HCT116 (cell line): Measurements from ENCODE around the gene SLC28A2. TPM values are rescaled to one million over a fixed set of nuclear protein-coding genes. Genes with fewer than 3 reads are reported as not detected.

ENCODE experiments used
- ATAC-seq: fragments of 200-7000 bp; cut with Tn5 transposase; 2 replicates; pipeline ENCODE4 v1.9.1; 2020; ENCODE audit warnings: mild to moderate bottlenecking, moderate library complexity
- BruUV-seq: library from RNA; stranded (reverse); fragments of 400-500 nt; replicated peaks from 2 replicates; lab custom pipeline; 2021; lab: Mats Ljungman, UMichigan
- CTCF ChIA-PET: fragments of 300-600 bp; sonication (Branson Sonifier 250); formaldehyde crosslinking; loops from one replicate; lab custom pipeline; 2021; ENCODE audit warnings: antibody characterized with exemption; lab: Charles Lee
- POLR2A ChIA-PET: fragments of 300-600, 350-600 bp; sonication (Branson Sonifier 250); formaldehyde crosslinking; loops from one replicate; lab custom pipeline; 2021; ENCODE audit warnings: antibody characterized with exemption; lab: Charles Lee
- RAD21 ChIA-PET, 2 experiments: fragments of 300-600 bp; sonication (Branson Sonifier 250); formaldehyde crosslinking; loops; one replicate each; lab custom pipeline; 2023; ENCODE audit warnings: low total read pairs in 2 of 2; ENCODE audit not compliant: uncharacterized antibody in 2 of 2, unreplicated experiment in 2 of 2, low non-redundant PET in 1 of 2; lab: Charles Lee
- DNase-seq: peaks from one replicate; pipeline ENCODE4 v3.0.0-alpha.2; 2010; ENCODE audit warnings: low read depth, low spot score
- H2AFZ ChIP-seq: fragments of 200-600 bp; shearing (Covaris generic), sonication (generic); 2 replicates; pipeline ENCODE4 v1.6.1; 2017; ENCODE audit warnings: low read depth, mixed run types, mixed read lengths, antibody characterized with exemption, low read length; ENCODE audit not compliant: poor library complexity, severe bottlenecking
- H3K27ac ChIP-seq: 2 replicates; pipeline ENCODE4 v1.5.1; 2012; ENCODE audit warnings: low read depth, low read length
- H3K27me3 ChIP-seq: fragments of 200-600 bp; sonication (generic); 2 replicates; pipeline ENCODE4 v1.6.1; 2016; ENCODE audit warnings: mixed run types, low read length, mixed read lengths; ENCODE audit not compliant: insufficient read depth
- H3K36me3 ChIP-seq, 2 experiments: fragments of 200-500 bp in 1 of 2; fragments of 200-600 bp in 1 of 2; sonication (Bioruptor generic) in 1 of 2; sonication (generic) in 1 of 2; 2 replicates each; pipeline versions ENCODE4 v1.5.1 to v1.6.1; 2014 to 2016; ENCODE audit warnings: low read length in 2 of 2, inconsistent platforms in 1 of 2, mixed read lengths in 1 of 2, mixed run types in 1 of 2; ENCODE audit not compliant: insufficient read depth in 2 of 2, control insufficient read depth in 1 of 2
- H3K4me1 ChIP-seq, 2 experiments: fragments of 200-600 bp in 1 of 2; sonication (generic) in 1 of 2; 2 replicates each; pipeline versions ENCODE4 v1.5.1 to v1.6.1; 2012 to 2017; ENCODE audit warnings: low read length in 2 of 2, inconsistent platforms in 1 of 2, mild to moderate bottlenecking in 1 of 2, mixed read lengths in 1 of 2, mixed run types in 1 of 2, moderate library complexity in 1 of 2; ENCODE audit not compliant: insufficient read depth in 2 of 2, control insufficient read depth in 1 of 2
- H3K4me2 ChIP-seq: fragments of 200-600 bp; sonication (generic); 2 replicates; pipeline ENCODE4 v1.6.1; 2017; ENCODE audit warnings: mixed run types, low read length, mixed read lengths
- H3K4me3 ChIP-seq, 2 experiments: fragments of 200-600 bp in 1 of 2; sonication (generic) in 1 of 2; replicated peaks in 1 of 2; 2 replicates each; pipeline ENCODE4 v1.5.1; 2011 to 2016; ENCODE audit warnings: low read length in 2 of 2, control low read depth in 1 of 2, low read depth in 1 of 2, mild to moderate bottlenecking in 1 of 2, mixed read lengths in 1 of 2, mixed run types in 1 of 2
- H3K79me2 ChIP-seq: fragments of 200-600 bp; sonication (generic); 2 replicates; pipeline ENCODE4 v1.6.1; 2017; ENCODE audit warnings: mild to moderate bottlenecking, mixed run types, low read length, moderate library complexity, mixed read lengths; ENCODE audit not compliant: insufficient read depth
- H3K9ac ChIP-seq: fragments of 200-600 bp; sonication (generic); 2 replicates; pipeline ENCODE4 v1.6.1; 2016; ENCODE audit warnings: low read length, mixed read lengths
- H3K9me2 ChIP-seq: fragments of 200-600 bp; sonication (generic), shearing (Covaris generic); 2 replicates; pipeline ENCODE4 v1.6.1; 2017; ENCODE audit warnings: mixed run types, mild to moderate bottlenecking, moderate library complexity; ENCODE audit not compliant: insufficient read depth
- H3K9me3 ChIP-seq, 2 experiments: fragments of 200-500 bp in 1 of 2; fragments of 200-600 bp in 1 of 2; sonication (Bioruptor generic) in 1 of 2; sonication (generic) in 1 of 2; 2 replicates each; pipeline ENCODE4 v1.6.1; 2014 to 2017; ENCODE audit warnings: low read length in 2 of 2, mixed read lengths in 2 of 2, inconsistent platforms in 1 of 2, low read depth in 1 of 2, mild to moderate bottlenecking in 1 of 2, mixed run types in 1 of 2, moderate library complexity in 1 of 2; ENCODE audit not compliant: control insufficient read depth in 1 of 2, insufficient read depth in 1 of 2
- H4K20me1 ChIP-seq: fragments of 200-600 bp; sonication (generic), shearing (Covaris generic); 2 replicates; pipeline ENCODE4 v1.6.1; 2017; ENCODE audit warnings: mixed run types, mild to moderate bottlenecking, moderate library complexity; ENCODE audit not compliant: insufficient read depth
- JUND ChIP-seq: IDR thresholded peaks from 2 replicates; pipeline ENCODE4 v1.6.1; 2012
- RAD21 ChIP-seq: IDR thresholded peaks from 2 replicates; pipeline ENCODE4 v1.6.1; 2012; ENCODE audit warnings: low read depth, mild to moderate bottlenecking
- SP1 ChIP-seq: IDR thresholded peaks from 2 replicates; pipeline ENCODE4 v1.6.1; 2012; ENCODE audit warnings: low read depth
- SRF ChIP-seq: IDR thresholded peaks from 2 replicates; pipeline ENCODE4 v1.6.1; 2012; ENCODE audit warnings: low read depth
- intact Hi-C: fragments of 100-400 bp; cut with micrococcal nuclease; formaldehyde crosslinking; loops from 2 replicates; pipeline ENCODE4 v1.10.0; 2022
- total RNA-seq: library from RNA; stranded (reverse); gene quantifications from one replicate; pipeline ENCODE4 v1.2.1, GENCODE V29; 2021; ENCODE audit not compliant: unreplicated experiment
- TF ChIP-seq, protein P1 (sequence below): IDR thresholded peaks from 2 replicates; pipeline ENCODE4 v1.6.1; 2012; ENCODE audit warnings: low read depth
- TF ChIP-seq, protein P2 (sequence below): IDR thresholded peaks from 2 replicates; pipeline ENCODE4 v1.6.1; 2012
- TF ChIP-seq, protein P3 (sequence below), 3 experiments: fragments of 200-600 bp in 1 of 3; sonication (generic) in 1 of 3; IDR thresholded peaks in 2 of 3; conservative IDR thresholded peaks in 1 of 3; 2 replicates each; pipeline ENCODE4 v1.5.1; 2012 to 2017; ENCODE audit warnings: low read depth in 2 of 3, low read length in 2 of 3, antibody characterized with exemption in 1 of 3, borderline replicate concordance in 1 of 3, control low read depth in 1 of 3, mild to moderate bottlenecking in 1 of 3, mixed read lengths in 1 of 3, mixed run types in 1 of 3, moderate library complexity in 1 of 3; ENCODE audit not compliant: insufficient read depth in 1 of 3

SLC28A2 gene
- total RNA-seq, 1 experiment from 2014 or later = not detected

DNA sequence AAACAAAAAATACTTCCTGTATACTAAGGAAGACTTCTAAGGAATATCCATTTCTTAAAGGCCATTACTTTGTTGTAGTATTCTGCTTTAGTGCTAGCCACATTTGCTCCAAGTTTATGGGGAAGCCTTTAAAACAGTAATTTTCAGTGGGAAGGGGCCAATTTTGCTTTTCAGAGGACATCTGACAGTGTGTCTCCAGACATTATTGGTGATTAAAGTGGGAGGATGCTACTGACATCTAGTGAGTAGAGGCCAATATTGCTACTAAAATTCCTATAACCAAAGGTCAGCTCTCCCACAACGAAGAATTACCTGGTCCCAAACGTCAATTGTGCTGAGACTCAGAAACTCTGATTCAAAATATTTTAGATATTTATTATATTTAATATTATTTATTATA is 24.8 kb downstream of the SLC28A2 start:
- CTCF ChIA-PET = interaction anchor here (0.6 to 1.4 kb wide), 6 partner anchors 24 to 125 kb away, joined by 3 to 5 read pairs (median 3); a partner anchor contains a TSS
- Histone ChIP-seq H3K9me3 (no peaks in the 10 kb centered on the region), H3K4me2 (no peak overlapping the region), H3K9ac (no peak overlapping the region), H3K9me2 (no peaks in the 10 kb centered on the region)
- TF ChIP-seq, protein P1, sequence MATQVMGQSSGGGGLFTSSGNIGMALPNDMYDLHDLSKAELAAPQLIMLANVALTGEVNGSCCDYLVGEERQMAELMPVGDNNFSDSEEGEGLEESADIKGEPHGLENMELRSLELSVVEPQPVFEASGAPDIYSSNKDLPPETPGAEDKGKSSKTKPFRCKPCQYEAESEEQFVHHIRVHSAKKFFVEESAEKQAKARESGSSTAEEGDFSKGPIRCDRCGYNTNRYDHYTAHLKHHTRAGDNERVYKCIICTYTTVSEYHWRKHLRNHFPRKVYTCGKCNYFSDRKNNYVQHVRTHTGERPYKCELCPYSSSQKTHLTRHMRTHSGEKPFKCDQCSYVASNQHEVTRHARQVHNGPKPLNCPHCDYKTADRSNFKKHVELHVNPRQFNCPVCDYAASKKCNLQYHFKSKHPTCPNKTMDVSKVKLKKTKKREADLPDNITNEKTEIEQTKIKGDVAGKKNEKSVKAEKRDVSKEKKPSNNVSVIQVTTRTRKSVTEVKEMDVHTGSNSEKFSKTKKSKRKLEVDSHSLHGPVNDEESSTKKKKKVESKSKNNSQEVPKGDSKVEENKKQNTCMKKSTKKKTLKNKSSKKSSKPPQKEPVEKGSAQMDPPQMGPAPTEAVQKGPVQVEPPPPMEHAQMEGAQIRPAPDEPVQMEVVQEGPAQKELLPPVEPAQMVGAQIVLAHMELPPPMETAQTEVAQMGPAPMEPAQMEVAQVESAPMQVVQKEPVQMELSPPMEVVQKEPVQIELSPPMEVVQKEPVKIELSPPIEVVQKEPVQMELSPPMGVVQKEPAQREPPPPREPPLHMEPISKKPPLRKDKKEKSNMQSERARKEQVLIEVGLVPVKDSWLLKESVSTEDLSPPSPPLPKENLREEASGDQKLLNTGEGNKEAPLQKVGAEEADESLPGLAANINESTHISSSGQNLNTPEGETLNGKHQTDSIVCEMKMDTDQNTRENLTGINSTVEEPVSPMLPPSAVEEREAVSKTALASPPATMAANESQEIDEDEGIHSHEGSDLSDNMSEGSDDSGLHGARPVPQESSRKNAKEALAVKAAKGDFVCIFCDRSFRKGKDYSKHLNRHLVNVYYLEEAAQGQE = no peak
- TF ChIP-seq, protein P2, sequence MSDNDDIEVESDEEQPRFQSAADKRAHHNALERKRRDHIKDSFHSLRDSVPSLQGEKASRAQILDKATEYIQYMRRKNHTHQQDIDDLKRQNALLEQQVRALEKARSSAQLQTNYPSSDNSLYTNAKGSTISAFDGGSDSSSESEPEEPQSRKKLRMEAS = no peak
- TF ChIP-seq JUND (no peak), SRF (no peak), SP1 (no peak), RAD21 (peak; percentile 65)
- TF ChIP-seq, protein P3, sequence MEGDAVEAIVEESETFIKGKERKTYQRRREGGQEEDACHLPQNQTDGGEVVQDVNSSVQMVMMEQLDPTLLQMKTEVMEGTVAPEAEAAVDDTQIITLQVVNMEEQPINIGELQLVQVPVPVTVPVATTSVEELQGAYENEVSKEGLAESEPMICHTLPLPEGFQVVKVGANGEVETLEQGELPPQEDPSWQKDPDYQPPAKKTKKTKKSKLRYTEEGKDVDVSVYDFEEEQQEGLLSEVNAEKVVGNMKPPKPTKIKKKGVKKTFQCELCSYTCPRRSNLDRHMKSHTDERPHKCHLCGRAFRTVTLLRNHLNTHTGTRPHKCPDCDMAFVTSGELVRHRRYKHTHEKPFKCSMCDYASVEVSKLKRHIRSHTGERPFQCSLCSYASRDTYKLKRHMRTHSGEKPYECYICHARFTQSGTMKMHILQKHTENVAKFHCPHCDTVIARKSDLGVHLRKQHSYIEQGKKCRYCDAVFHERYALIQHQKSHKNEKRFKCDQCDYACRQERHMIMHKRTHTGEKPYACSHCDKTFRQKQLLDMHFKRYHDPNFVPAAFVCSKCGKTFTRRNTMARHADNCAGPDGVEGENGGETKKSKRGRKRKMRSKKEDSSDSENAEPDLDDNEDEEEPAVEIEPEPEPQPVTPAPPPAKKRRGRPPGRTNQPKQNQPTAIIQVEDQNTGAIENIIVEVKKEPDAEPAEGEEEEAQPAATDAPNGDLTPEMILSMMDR (IDR thresholded peaks at IDR 0.05 in 2 of 3, conservative IDR thresholded peaks at IDR 0.05 in 1 of 3; ENCODE audit: borderline replicate concordance in 1 of 3, insufficient read depth in 1 of 3, low read depth in 2 of 3, low read length in 2 of 3) = peak; percentile 37 to 63 (median 44); a peak in 4 of 6 replicates
- TF ChIP-seq, all 23 proteins: peak for 2
- DNase-seq (no peak), ATAC-seq (no peak)
- Histone ChIP-seq H2AFZ (no peak overlapping the region), H3K4me3 (no peak overlapping the region), H4K20me1 (no peaks in the 10 kb centered on the region), H3K79me2 (peaks cover 5% of the 10 kb centered on the region; the same call in 1 of the 2 replicates), H3K27ac (no peak overlapping the region), H3K4me1 (peaks cover 3 to 13% of the 10 kb centered on the region in 2 experiments; a peak in 3 of 4 replicates), H3K27me3 (no peaks in the 10 kb centered on the region), H3K36me3 (no peaks in the 10 kb centered on the region)
- ChIA-PET POLR2A (interaction anchor here (1.0 kb wide), 1 partner anchor 73 kb away, joined by 3 read pairs; no protein-coding TSS in a partner anchor), RAD21 (interaction anchor here (0.8 to 1.0 kb wide), 4 partner anchors 72 to 155 kb away, joined by 3 to 4 read pairs (median 3); no protein-coding TSS in a partner anchor)
- intact Hi-C loops = no loop called here
- BruUV-seq = no TSS peak
